Uterus (tissue), 4 donors: ENCODE measurements around the gene TOMM70. TPM values are rescaled to one million over a fixed set of nuclear protein-coding genes. Genes with fewer than 3 reads are reported as not detected.

Source experiments
- DNase-seq, 2 donors: peaks; one replicate each; pipeline ENCODE4 v3.0.0-alpha.2; 2019 to 2020
- H3K27ac ChIP-seq, 2 donors: fragments of 200-600 bp; sonication (generic); 1 replicate in 1 of 2; 2 replicates in 1 of 2; pipeline ENCODE4 v1.5.1; 2016 to 2018
- H3K27me3 ChIP-seq, 2 donors: fragments of 200-600 bp; sonication (generic); one replicate each; pipeline ENCODE4 v1.5.1; 2018 to 2019; ENCODE audit warnings: control low read depth in 1 of 2
- H3K36me3 ChIP-seq, 2 donors: fragments of 200-600 bp; sonication (generic); one replicate each; pipeline ENCODE4 v1.5.1; 2019; ENCODE audit warnings: control low read depth in 1 of 2
- H3K4me1 ChIP-seq, 2 donors: fragments of 200-600 bp; sonication (generic); one replicate each; pipeline ENCODE4 v1.5.1; 2018 to 2019; ENCODE audit warnings: control low read depth in 1 of 2
- H3K4me3 ChIP-seq, 2 donors: fragments of 200-600 bp; sonication (generic); 1 replicate in 1 of 2; 2 replicates in 1 of 2; pipeline ENCODE4 v1.5.1; 2018 to 2019; ENCODE audit warnings: mild to moderate bottlenecking in 1 of 2
- H3K9me3 ChIP-seq, 2 donors: fragments of 200-600 bp; sonication (generic); one replicate each; pipeline ENCODE4 v1.5.1; 2019; ENCODE audit warnings: control low read depth in 1 of 2
- CTCF ChIP-seq, 4 experiments: fragments of 200-600 bp in 2 of 4; fragments of 450-650 bp in 2 of 4; sonication (generic) in 2 of 4; IDR thresholded peaks; one replicate each; pipeline ENCODE4 v1.5.1; 2016 to 2019; ENCODE audit warnings: antibody characterized with exemption in 4 of 4, mild to moderate bottlenecking in 2 of 4, moderate library complexity in 1 of 4
- POLR2A ChIP-seq, 2 donors: fragments of 450-650 bp; IDR thresholded peaks; one replicate each; pipeline ENCODE4 v1.6.1; 2016; ENCODE audit warnings: antibody characterized with exemption in 2 of 2, mild to moderate bottlenecking in 1 of 2, moderate library complexity in 1 of 2
- intact Hi-C: fragments of 100-400 bp; cut with DNase I; formaldehyde crosslinking; loops from one replicate; pipeline ENCODE4 v1.15.1; 2023; ENCODE audit warnings: low total_unique reads
- total RNA-seq, 4 donors: library from RNA; depleted of rRNA in 3 of 4; stranded (reverse); fragments of >200 nt in 3 of 4; gene quantifications; one replicate each; pipeline versions ENCODE4 v1.1.0 to v1.2.4, GENCODE V29; 2014 to 2023
- donor health status: DM: yes; HTN: yes; CAD: no.

The TOMM70 gene
- total RNA-seq, 4 donors from 2014 or later: 16.8 to 86.1 (median 35.9) TPM

GRCh38 chr3:100366424-100366823 lies 34.5 kb downstream of the TOMM70 start:
- Histone ChIP-seq H3K27ac (no peak overlapping the region), H3K27me3 (no peaks in the 10 kb centered on the region), H3K9me3 (no peaks in the 10 kb centered on the region), H3K4me1 (no peaks in the 10 kb centered on the region), H3K4me3 (no peak overlapping the region), H3K36me3 (no peaks in the 10 kb centered on the region)
- TF ChIP-seq CTCF (IDR thresholded peaks at IDR 0.05) (no peak), POLR2A (IDR thresholded peaks at IDR 0.05) (no peak)
- DNase-seq: no peak
- intact Hi-C loops: no loop called here

- no peaks in the 10 kb centered on the region for H3K9me3 ChIP-seq
- intact Hi-C loops: no loop called here
- no peaks in the 10 kb centered on the region for H3K27me3 ChIP-seq
- DNase-seq: no peak
- H3K27ac ChIP-seq: no peak overlapping the region
- no peaks in the 10 kb centered on the region for H3K4me1 ChIP-seq
- H3K4me3 ChIP-seq: no peak overlapping the region
- TF ChIP-seq POLR2A (IDR thresholded peaks at IDR 0.05) (no peak), CTCF (IDR thresholded peaks at IDR 0.05) (no peak)
- H3K36me3 ChIP-seq: no peaks in the 10 kb centered on the region
These were observed 36.5 kb downstream of the TOMM70 start for GRCh38 chr3:100364421-100364820.

GRCh38 chr3:100361897-100362296 lies 39.0 kb downstream of the TOMM70 start:
- Histone ChIP-seq H3K27ac (no peak overlapping the region), H3K27me3 (no peaks in the 10 kb centered on the region), H3K36me3 (no peaks in the 10 kb centered on the region), H3K9me3 (no peaks in the 10 kb centered on the region), H3K4me1 (no peaks in the 10 kb centered on the region), H3K4me3 (no peak overlapping the region)
- intact Hi-C loops: no loop called here
- TF ChIP-seq CTCF (IDR thresholded peaks at IDR 0.05): no peak
- TF ChIP-seq POLR2A (IDR thresholded peaks at IDR 0.05): no peak
- DNase-seq: no peak

DNA sequence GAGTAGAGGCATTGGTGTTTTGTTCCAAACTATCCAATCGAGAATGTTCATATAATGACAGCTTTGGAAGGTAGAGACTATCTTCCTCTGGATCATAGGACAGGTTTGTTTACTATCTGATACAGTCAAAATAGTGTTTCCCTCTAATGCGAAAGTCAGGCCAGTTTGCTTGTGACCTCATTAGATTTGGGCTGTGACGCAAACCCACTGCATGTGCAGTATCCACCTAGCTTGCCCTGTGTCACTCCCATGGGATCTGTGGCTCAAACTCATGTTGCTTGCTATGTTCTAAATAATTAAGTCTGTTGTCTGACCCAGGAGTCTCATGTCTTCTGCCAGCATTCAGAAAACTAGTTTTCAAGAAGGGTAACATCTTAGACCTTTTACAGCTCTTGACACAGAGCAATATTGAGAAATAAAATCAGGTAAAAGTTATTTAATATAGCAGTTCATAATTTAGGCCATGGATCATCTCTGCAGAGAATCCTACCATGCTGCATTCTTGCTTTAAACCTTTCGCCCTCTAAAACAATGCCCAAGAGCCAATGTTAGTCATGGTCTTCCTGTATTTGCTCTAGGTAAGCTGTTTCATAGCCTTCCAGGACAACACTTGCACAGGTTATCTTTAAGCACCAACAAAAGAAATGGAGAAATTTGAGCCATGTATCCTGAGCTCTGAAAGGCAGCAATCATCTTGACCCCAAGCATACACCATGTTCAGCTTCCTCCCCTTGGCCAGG lies 40.0 kb downstream of the TOMM70 start:
- no peaks in the 10 kb centered on the region for H3K9me3 ChIP-seq
- no peak overlapping the region for H3K4me3 ChIP-seq
- DNase-seq: no peak
- TF ChIP-seq POLR2A (IDR thresholded peaks at IDR 0.05) (no peak), CTCF (IDR thresholded peaks at IDR 0.05) (no peak)
- intact Hi-C loops: no loop called here
- no peaks in the 10 kb centered on the region for H3K4me1 ChIP-seq
- no peak overlapping the region for H3K27ac ChIP-seq
- H3K36me3 ChIP-seq: no peaks in the 10 kb centered on the region
- H3K27me3 ChIP-seq: no peaks in the 10 kb centered on the region

GRCh38 chr3:100359035-100359434 lies 41.9 kb downstream of the TOMM70 start:
- Histone ChIP-seq H3K27me3 (no peaks in the 10 kb centered on the region), H3K36me3 (no peaks in the 10 kb centered on the region), H3K27ac (no peak overlapping the region), H3K9me3 (no peaks in the 10 kb centered on the region), H3K4me1 (no peaks in the 10 kb centered on the region), H3K4me3 (no peak overlapping the region)
- DNase-seq: no peak
- intact Hi-C loops: no loop called here
- TF ChIP-seq CTCF (IDR thresholded peaks at IDR 0.05) (no peak), POLR2A (IDR thresholded peaks at IDR 0.05) (no peak)
